ENCODE data around the gene INO80B. TPM values are rescaled to one million over a fixed set of nuclear protein-coding genes. Genes with fewer than 3 reads are reported as not detected.
"Not testable (repeated sequence)": the region's sequence is repeated elsewhere in the genome, so short reads cannot be mapped to it uniquely, and the experiment has no call there.

The INO80B gene
- total RNA-seq, 2 experiments from 2014 or later, result 31.1 to 39.5 TPM

GRCh38 chr2:74447230-74447999 lies 7.5 kb upstream of the INO80B start:
- CTCF ChIA-PET, result no interaction called here
- Mint-ChIP-seq H3K27me3 (peaks cover 31% of the 10 kb centered on the region), H3K4me3 (no peak overlapping the region), H3K36me3 (no peaks in the 10 kb centered on the region), H3K9me3 (ENCODE audit: low read depth) (no peaks in the 10 kb centered on the region), H3K4me1 (peaks cover 4% of the 10 kb centered on the region), H3K27ac (no peak overlapping the region)
- DNase-seq (no peak), ATAC-seq (no peak)

- CTCF ChIA-PET, result no interaction called here
- H3K27ac Mint-ChIP-seq, result no peak overlapping the region
- ATAC-seq (no peak), DNase-seq (no peak)
- H3K9me3 Mint-ChIP-seq (ENCODE audit: low read depth), result no peaks in the 10 kb centered on the region
- H3K36me3 Mint-ChIP-seq, result no peaks in the 10 kb centered on the region
- H3K4me1 Mint-ChIP-seq, result peaks cover 13% of the 10 kb centered on the region
- peaks cover 26% of the 10 kb centered on the region for H3K27me3 Mint-ChIP-seq
- no peak overlapping the region for H3K4me3 Mint-ChIP-seq
Measured at GRCh38 chr2:74448771-74449170, 6.1 kb upstream of the INO80B start.

DNA sequence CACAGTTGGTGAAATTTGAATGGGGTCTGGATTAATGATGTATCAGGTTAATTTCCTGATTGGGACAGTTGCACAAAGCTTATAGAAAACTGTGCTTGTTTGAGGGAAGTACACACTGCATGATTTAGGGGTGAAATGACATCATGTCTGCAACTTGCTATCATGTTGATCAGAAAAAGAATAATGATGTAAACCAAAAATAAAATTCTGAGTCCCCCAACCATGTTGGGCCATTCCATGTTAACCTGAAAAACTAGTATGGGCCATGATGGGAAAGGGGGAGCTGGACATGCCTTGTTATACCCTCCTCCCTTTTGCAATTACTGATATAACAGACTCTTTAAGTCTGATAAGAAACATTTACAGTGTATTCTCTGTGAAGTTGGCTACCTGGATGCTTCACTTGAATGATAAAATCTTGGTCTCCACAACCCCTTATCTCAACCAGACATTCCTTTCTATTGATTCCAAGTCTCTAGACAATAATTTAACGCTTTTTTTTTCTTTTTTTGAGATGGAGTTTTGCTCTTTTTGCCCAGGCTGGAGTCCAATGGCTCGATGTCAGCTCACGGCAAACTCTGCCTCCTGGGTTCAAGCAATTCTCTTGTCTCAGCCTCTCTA lies 4.2 kb upstream of the INO80B start:
- Mint-ChIP-seq H3K4me1 (peaks cover 26% of the 10 kb centered on the region), H3K27ac (no peak overlapping the region), H3K36me3 (peaks cover 1% of the 10 kb centered on the region), H3K4me3 (no peak overlapping the region), H3K27me3 (peaks cover 10% of the 10 kb centered on the region), H3K9me3 (ENCODE audit: low read depth) (no peaks in the 10 kb centered on the region)
- CTCF ChIA-PET, result interaction anchor here (1.2 kb wide), 1 partner anchor 43 kb away, joined by 3 read pairs; no protein-coding TSS in a partner anchor
- ATAC-seq (no peak), DNase-seq (no peak)

DNA sequence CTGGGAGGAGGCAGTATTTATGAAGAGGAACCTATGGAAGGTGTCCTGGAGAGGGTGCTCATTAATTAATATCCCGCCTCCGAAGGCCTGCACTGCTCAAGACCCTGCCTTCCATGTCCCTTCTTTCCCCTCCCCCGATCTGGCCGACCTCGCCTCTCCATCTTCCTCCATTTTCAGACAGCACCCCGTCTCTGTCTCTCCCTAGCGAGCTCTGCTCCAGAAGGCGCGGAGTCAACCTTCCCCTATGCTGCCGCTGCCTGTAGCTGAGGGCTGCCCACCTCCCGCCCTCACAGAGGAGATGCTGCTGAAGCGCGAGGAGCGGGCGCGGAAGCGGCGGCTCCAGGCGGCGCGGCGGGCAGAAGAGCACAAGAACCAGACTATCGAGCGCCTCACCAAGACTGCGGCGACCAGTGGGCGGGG lies 2.3 kb downstream of the INO80B start:
- H3K4me3 Mint-ChIP-seq, result peak overlapping the region; percentile 94
- CTCF ChIA-PET, result interaction anchor here (1.2 to 7.4 kb wide), 8 partner anchors 9 to 109 kb away, joined by 3 to 66 read pairs (median 10); partner anchors contain the start of genes AUP1, CCDC142, HTRA2 and MOGS
- H3K9me3 Mint-ChIP-seq (ENCODE audit: low read depth), result no peaks in the 10 kb centered on the region
- peaks cover 9% of the 10 kb centered on the region for H3K36me3 Mint-ChIP-seq
- DNase-seq (no peak), ATAC-seq (no peak)
- H3K27ac Mint-ChIP-seq, result peak overlapping the region; percentile 95
- peaks cover 59% of the 10 kb centered on the region for H3K4me1 Mint-ChIP-seq
- no peaks in the 10 kb centered on the region for H3K27me3 Mint-ChIP-seq

DNA sequence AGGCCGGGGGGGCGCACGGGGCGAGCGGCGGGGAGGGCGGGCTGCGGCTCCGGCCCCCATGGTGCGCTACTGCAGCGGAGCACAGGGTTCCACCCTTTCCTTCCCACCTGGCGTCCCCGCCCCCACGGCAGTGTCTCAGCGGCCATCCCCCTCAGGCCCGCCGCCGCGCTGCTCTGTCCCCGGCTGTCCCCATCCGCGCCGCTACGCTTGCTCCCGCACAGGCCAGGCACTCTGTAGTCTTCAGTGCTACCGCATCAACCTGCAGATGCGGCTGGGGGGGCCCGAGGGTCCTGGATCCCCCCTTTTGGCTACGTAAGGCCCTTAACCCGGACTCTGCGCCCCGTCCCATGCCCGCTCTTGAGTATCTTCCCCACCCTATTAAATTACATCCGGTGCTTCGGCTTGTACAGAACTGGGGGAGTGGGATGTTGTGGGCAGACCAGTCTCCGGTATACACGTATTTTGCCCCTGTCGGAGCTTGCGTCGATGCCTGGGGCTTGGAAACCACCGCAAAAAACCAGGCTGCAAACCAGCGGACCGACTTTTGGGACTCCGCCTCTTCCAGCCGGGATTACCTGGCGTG lies 2.8 kb downstream of the INO80B start:
- Mint-ChIP-seq H3K27me3 (no peaks in the 10 kb centered on the region), H3K4me3 (peak overlapping the region; percentile 94), H3K27ac (peak overlapping the region; percentile 95), H3K9me3 (ENCODE audit: low read depth) (no peaks in the 10 kb centered on the region), H3K4me1 (peaks cover 55% of the 10 kb centered on the region), H3K36me3 (peaks cover 10% of the 10 kb centered on the region)
- CTCF ChIA-PET, result interaction anchor here (1.0 to 7.4 kb wide), 9 partner anchors 10 to 259 kb away, joined by 3 to 66 read pairs (median 7); partner anchors contain the start of genes AUP1, CCDC142, HTRA2 and MRPL53
- peak; percentile 91 for DNase-seq
- peak; percentile 42 for ATAC-seq

DNA sequence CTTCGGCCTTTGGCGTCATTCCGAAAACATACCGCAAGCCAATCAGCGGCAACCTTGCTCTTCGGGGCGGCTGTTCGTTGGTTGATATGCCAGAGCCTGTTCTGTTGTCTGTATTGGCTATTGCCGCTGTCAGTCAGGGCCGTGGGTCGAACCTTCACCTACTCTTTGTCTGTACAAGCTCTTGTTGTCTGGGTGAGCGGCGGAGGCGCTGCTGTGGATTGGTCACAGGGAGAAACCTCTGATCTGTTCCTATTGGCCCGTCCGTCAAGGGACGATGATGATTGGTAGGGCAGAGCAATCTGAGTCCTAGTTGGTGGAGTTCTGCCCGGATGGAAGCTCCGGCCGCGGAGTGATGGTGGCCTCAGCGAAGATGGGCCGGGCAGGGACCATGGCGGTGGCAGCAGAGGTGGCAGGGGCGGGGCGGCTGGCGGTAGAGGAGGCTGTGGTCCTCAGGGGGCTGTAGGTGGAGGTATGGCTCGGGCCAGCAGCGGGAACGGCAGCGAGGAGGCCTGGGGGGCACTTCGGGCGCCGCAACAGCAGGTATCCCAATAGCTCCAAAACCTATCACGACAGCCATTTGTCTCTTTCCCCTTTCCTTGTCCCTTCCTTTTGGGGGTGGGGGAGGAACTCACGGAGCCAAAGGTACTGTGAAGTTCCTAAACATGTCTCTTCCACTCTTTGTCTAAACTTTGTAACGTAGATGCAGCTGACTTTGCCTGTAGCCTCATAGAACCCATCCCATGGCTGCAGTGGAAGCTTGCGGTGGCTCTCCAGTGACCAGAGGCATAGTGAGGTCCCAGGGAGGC lies 3.4 kb downstream of the INO80B start, which contains the start of gene WBP1:
WBP1 (plus strand) TSS at position 307 of the 806 bp plus-strand sequence; CDS start at position 472, 165 bp downstream.
- Mint-ChIP-seq H3K4me3 (peak within 1 kb of the TSS; percentile 94), H3K27me3 (no peaks in the 10 kb centered on the region), H3K9me3 (ENCODE audit: low read depth) (no peaks in the 10 kb centered on the region), H3K4me1 (peaks cover 51% of the 10 kb centered on the region), H3K27ac (peak within 1 kb of the TSS; percentile 95), H3K36me3 (peaks cover 16% of the 10 kb centered on the region)
- ATAC-seq, result peak; percentile 86
- CTCF ChIA-PET, result interaction anchor here (1.0 to 7.4 kb wide), 8 partner anchors 9 to 259 kb away, joined by 3 to 66 read pairs (median 8); partner anchors contain the start of genes AUP1, CCDC142, HTRA2 and MRPL53
- DNase-seq, result peak; percentile 100

DNA sequence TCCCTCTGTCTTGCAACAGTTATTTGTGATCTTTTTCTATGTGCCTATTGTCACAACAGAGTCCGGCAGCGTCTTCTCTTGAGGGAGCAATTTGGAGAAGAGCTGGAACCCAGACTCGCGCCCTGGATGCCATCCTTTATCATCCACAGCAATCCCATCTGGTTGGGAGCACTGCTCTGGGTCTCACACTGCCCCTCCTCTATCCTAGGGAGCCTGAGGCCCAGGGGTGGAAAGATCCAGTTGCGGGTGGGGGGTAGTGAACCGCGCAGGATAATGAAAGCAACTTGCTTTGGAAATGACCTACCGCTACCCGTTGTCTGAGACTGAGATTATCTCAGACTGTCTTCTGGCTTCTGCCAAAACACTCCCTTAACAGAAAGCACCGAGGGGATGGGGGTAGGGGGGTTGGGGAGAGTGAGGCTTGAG lies 4.1 kb downstream of the INO80B start:
- DNase-seq, result no peak
- H3K27ac Mint-ChIP-seq, result peak overlapping the region; percentile 95
- CTCF ChIA-PET, result interaction anchor here (1.4 to 7.4 kb wide), 5 partner anchors 9 to 125 kb away, joined by 3 to 66 read pairs (median 27); partner anchors contain the start of genes AUP1, CCDC142, HTRA2 and MRPL53
- peak overlapping the region; percentile 94 for H3K4me3 Mint-ChIP-seq
- no peak for ATAC-seq
- H3K36me3 Mint-ChIP-seq, result peaks cover 16% of the 10 kb centered on the region
- H3K9me3 Mint-ChIP-seq (ENCODE audit: low read depth), result no peaks in the 10 kb centered on the region
- H3K27me3 Mint-ChIP-seq, result no peaks in the 10 kb centered on the region
- H3K4me1 Mint-ChIP-seq, result peaks cover 53% of the 10 kb centered on the region

- DNase-seq; H3K27me3 Mint-ChIP-seq; ATAC-seq; H3K9me3 Mint-ChIP-seq (ENCODE audit: low read depth): not testable (repeated sequence)
- CTCF ChIA-PET, result interaction anchor here (3.8 to 7.4 kb wide), 4 partner anchors 14 to 71 kb away, joined by 19 to 66 read pairs (median 42); partner anchors contain the start of genes AUP1, CCDC142, HTRA2 and MRPL53
- H3K36me3 Mint-ChIP-seq, result peaks cover 16% of the 10 kb centered on the region
- H3K27ac Mint-ChIP-seq, result peak overlapping the region; percentile 95
- peak overlapping the region; percentile 94 for H3K4me3 Mint-ChIP-seq
- H3K4me1 Mint-ChIP-seq, result peaks cover 53% of the 10 kb centered on the region
Measured at GRCh38 chr2:74459503-74460118, 4.7 kb downstream of the INO80B start.

DNA sequence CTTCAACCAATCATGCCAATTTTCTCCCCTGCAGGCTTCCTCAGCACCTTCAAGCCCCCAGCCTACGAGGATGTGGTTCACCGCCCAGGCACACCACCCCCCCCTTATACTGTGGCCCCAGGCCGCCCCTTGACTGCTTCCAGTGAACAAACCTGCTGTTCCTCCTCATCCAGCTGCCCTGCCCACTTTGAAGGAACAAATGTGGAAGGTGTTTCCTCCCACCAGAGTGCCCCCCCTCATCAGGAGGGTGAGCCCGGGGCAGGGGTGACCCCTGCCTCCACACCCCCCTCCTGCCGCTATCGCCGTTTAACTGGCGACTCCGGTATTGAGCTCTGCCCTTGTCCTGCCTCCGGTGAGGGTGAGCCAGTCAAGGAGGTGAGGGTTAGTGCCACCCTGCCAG lies 5.3 kb downstream of the INO80B start:
- not testable (repeated sequence) for DNase-seq; H3K4me3 Mint-ChIP-seq; H3K27me3 Mint-ChIP-seq; H3K27ac Mint-ChIP-seq; H3K9me3 Mint-ChIP-seq (ENCODE audit: low read depth); ATAC-seq
- H3K4me1 Mint-ChIP-seq, result peaks cover 49% of the 10 kb centered on the region
- CTCF ChIA-PET, result interaction anchor here (3.8 to 4.2 kb wide), 2 partner anchors 22 to 71 kb away, joined by 19 to 27 read pairs; partner anchors contain the start of genes AUP1, CCDC142, HTRA2 and TTC31
- H3K36me3 Mint-ChIP-seq, result peaks cover 14% of the 10 kb centered on the region

DNA sequence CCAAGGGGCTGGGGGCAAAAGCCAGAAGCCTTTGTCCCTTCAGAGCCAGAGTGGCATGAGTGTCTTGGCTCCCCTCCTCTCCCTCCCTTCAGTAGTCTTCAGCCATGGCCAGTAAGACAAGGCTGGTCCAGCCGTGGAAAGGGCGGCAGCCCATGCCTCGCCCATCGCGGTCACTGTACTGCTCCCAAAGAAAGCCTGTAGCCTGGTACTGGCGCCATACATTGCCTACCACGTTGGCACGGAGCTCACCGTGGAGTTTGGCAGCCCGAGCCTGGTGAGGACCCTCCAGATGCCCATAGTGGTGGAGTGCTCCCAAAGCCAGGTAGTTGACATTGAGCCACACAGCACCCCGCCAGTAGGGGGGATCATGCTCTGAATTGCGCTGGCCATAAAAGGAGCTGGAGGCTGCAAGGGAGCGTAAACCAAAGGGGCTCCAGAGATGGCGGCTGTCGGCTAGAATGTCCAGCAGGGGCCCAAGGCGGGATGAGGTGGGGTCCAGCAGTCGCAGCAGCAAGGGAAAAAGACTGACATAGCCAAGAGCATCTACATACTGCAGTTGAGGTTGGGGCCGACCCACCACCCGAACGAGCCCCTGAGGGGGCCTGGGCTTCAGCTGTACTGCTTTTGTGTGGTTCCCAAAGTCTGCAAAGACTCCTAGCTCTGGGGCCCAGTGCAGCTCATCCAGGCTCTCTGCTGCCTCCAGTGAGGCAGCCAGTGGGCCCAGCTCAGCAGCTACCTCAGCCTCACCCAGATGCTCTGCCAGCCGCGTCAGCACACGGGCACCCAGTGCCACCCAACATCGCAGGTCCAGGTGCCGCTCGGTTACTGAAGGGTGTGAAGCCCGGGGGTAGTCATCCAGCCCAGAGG lies 6.5 kb downstream of the INO80B start:
- H3K36me3 Mint-ChIP-seq, result peaks cover 14% of the 10 kb centered on the region
- H3K27ac Mint-ChIP-seq, result no peak overlapping the region
- CTCF ChIA-PET, result interaction anchor here (1.0 to 3.8 kb wide), 2 partner anchors 21 to 124 kb away, joined by 4 to 19 read pairs; partner anchors contain the start of genes CCDC142 and TTC31

GRCh38 chr2:74462054-74462785 lies 7.3 kb downstream of the INO80B start:
- Mint-ChIP-seq H3K27ac (no peak overlapping the region), H3K27me3 (no peaks in the 10 kb centered on the region), H3K9me3 (ENCODE audit: low read depth) (no peaks in the 10 kb centered on the region), H3K36me3 (peaks cover 13% of the 10 kb centered on the region), H3K4me1 (peaks cover 34% of the 10 kb centered on the region), H3K4me3 (no peak overlapping the region)
- ATAC-seq (no peak), DNase-seq (no peak)
- CTCF ChIA-PET, result interaction anchor here (0.7 to 3.8 kb wide), 3 partner anchors 10 to 123 kb away, joined by 3 to 19 read pairs (median 4); partner anchors contain the start of genes CCDC142, MRPL53 and TTC31

More for the DNA sequence above, 6.5 kb downstream of the INO80B start:
- Mint-ChIP-seq H3K4me1 (peaks cover 42% of the 10 kb centered on the region), H3K4me3 (no peak overlapping the region), H3K27me3 (no peaks in the 10 kb centered on the region), H3K9me3 (ENCODE audit: low read depth) (no peaks in the 10 kb centered on the region)
- ATAC-seq (no peak), DNase-seq (no peak)
